Upper lobe of left lung (tissue), 6 donors: ENCODE results near the gene ITGB3BP. TPM values are rescaled to one million over a fixed set of nuclear protein-coding genes. Genes with fewer than 3 reads are reported as not detected.
"Not testable (repeated sequence)": the region's sequence is repeated elsewhere in the genome, so short reads cannot be mapped to it uniquely, and the experiment has no call there.

Experiments
- ATAC-seq, 2 donors: fragments of 200-7000 bp; cut with Tn5 transposase; one replicate each; pipeline ENCODE4 v1.9.1; 2022; ENCODE audit warnings: mild to moderate bottlenecking in 2 of 2, moderate library complexity in 2 of 2; ENCODE audit not compliant: low FRiP score in 2 of 2
- DNase-seq, 2 donors: peaks; one replicate each; pipeline ENCODE4 v3.0.0-alpha.2; 2019 to 2020
- H3K27ac ChIP-seq, 4 donors: fragments of 200-600 bp; sonication (generic); one replicate each; pipeline ENCODE4 v1.5.1; 2016 to 2019
- H3K27me3 ChIP-seq, 4 donors: fragments of 200-600 bp; sonication (generic); one replicate each; pipeline ENCODE4 v1.5.1; 2017 to 2019
- H3K36me3 ChIP-seq, 4 donors: fragments of 200-600 bp; sonication (generic); one replicate each; pipeline ENCODE4 v1.5.1; 2016 to 2019
- H3K4me1 ChIP-seq, 4 donors: fragments of 200-600 bp; sonication (generic); one replicate each; pipeline ENCODE4 v1.5.1; 2018 to 2019
- H3K4me3 ChIP-seq, 4 donors: fragments of 200-600 bp; sonication (generic); one replicate each; pipeline ENCODE4 v1.5.1; 2017 to 2019; ENCODE audit warnings: mild to moderate bottlenecking in 2 of 4, moderate library complexity in 1 of 4
- H3K9me3 ChIP-seq, 4 donors: fragments of 200-600 bp; sonication (generic); one replicate each; pipeline ENCODE4 v1.5.1; 2018 to 2019
- EP300 ChIP-seq, 4 donors: sonication (generic); formaldehyde crosslinking; IDR thresholded peaks; one replicate each; pipeline ENCODE4 v1.5.1; 2017; ENCODE audit warnings: antibody characterized with exemption in 4 of 4, control low read depth in 2 of 4
- POLR2A ChIP-seq, 4 donors: fragments of 450-650 bp; IDR thresholded peaks; one replicate each; pipeline ENCODE4 v1.5.1; 2016 to 2017; ENCODE audit warnings: antibody characterized with exemption in 4 of 4, mild to moderate bottlenecking in 2 of 4
- POLR2AphosphoS5 ChIP-seq, 2 donors: sonication (generic); formaldehyde crosslinking; IDR thresholded peaks; one replicate each; pipeline ENCODE4 v1.5.1; 2017; ENCODE audit warnings: antibody characterized with exemption in 2 of 2
- WGBS, 2 donors: methylation state at CpG; one replicate each; pipeline ENCODE4 v1.1.5; 2017 to 2018; 5-methylcytosine and 5-hydroxymethylcytosine counted together
- total RNA-seq, 6 donors: library from RNA; depleted of rRNA in 4 of 6; stranded (reverse); fragments of >200 nt in 4 of 6; gene quantifications; one replicate each; pipeline versions ENCODE4 v1.1.0 to v1.2.1, GENCODE V29; 2016 to 2021
- TF ChIP-seq, protein P1 (sequence below), 6 experiments: fragments of 450-650 bp in 4 of 6; fragments of 200-600 bp in 2 of 6; sonication (generic) in 2 of 6; IDR thresholded peaks; one replicate each; pipeline ENCODE4 v1.5.1; 2016 to 2019; ENCODE audit warnings: antibody characterized with exemption in 6 of 6
- donor health status: DM: no; HTN: no; CAD: no; lungs with moderate emphysema.
- donor health status: DM: no; HTN: yes; CAD: no; lungs with severe emphysema.

ITGB3BP gene
- total RNA-seq, 6 donors from 2014 or later: 8.2 to 14.7 (median 10.4) TPM

- Histone ChIP-seq H3K36me3 (no peaks in the 10 kb centered on the region), H3K27ac (no peak overlapping the region), H3K9me3 (no peaks in the 10 kb centered on the region), H3K4me1 (no peaks in the 10 kb centered on the region), H3K27me3 (no peaks in the 10 kb centered on the region), H3K4me3 (no peak overlapping the region)
- DNase-seq: no peak
- WGBS, 2 donors: 91 to 98% methylated on average over 2 of the region's 2 CpGs
- TF ChIP-seq, protein P1, sequence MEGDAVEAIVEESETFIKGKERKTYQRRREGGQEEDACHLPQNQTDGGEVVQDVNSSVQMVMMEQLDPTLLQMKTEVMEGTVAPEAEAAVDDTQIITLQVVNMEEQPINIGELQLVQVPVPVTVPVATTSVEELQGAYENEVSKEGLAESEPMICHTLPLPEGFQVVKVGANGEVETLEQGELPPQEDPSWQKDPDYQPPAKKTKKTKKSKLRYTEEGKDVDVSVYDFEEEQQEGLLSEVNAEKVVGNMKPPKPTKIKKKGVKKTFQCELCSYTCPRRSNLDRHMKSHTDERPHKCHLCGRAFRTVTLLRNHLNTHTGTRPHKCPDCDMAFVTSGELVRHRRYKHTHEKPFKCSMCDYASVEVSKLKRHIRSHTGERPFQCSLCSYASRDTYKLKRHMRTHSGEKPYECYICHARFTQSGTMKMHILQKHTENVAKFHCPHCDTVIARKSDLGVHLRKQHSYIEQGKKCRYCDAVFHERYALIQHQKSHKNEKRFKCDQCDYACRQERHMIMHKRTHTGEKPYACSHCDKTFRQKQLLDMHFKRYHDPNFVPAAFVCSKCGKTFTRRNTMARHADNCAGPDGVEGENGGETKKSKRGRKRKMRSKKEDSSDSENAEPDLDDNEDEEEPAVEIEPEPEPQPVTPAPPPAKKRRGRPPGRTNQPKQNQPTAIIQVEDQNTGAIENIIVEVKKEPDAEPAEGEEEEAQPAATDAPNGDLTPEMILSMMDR (IDR thresholded peaks at IDR 0.05): no peak
- no peak for TF ChIP-seq POLR2AphosphoS5 (IDR thresholded peaks at IDR 0.05)
- TF ChIP-seq POLR2A (IDR thresholded peaks at IDR 0.05): no peak
- TF ChIP-seq EP300 (IDR thresholded peaks at IDR 0.05): no peak
- ATAC-seq: no peak
Observed at GRCh38 chr1:63497577-63497976, 25.4 kb downstream of the ITGB3BP start.

DNA sequence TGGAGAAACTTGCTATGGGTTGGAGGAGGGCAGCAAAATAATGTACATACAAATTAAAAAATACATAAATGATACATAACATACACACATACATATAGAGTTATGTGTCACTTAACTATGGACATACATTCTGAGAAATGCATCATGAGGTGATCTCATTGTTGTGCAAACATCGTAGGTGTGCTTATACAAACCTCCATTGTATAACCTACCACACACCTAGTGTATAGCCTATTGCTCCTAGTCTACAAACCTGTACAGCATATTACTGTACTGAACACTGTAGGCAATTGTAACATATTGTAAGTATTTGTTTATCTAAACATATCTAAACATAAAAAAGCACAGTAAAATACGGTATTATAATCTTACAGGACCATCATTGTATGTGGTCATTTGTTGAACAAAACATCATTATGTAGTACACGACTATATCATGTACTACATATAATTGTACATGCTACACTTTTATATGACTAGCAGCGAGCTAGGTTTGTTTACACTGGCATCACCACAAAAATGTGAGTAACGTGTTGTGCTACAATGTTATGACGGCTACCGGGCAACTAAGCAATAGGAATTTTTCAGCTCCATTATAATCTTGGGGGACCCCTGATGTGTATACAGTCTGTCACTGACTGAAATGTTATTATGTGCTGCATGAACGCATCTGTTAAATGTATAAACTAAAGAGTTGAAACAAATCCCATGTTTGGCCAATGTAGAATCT lies 35.5 kb downstream of the ITGB3BP start:
- DNase-seq (no peak), ATAC-seq (no peak)
- H3K36me3 ChIP-seq: no peaks in the 10 kb centered on the region
- 76 to 85% methylated on average over 8 of the region's 8 CpGs for WGBS, 2 donors
- TF ChIP-seq EP300 (IDR thresholded peaks at IDR 0.05) (peak in 1 of 4 donors; percentile 40), POLR2A (IDR thresholded peaks at IDR 0.05) (no peak)
- no peak overlapping the region for H3K27ac ChIP-seq
- no peak overlapping the region for H3K4me3 ChIP-seq
- no peaks in the 10 kb centered on the region for H3K27me3 ChIP-seq
- H3K4me1 ChIP-seq: no peaks in the 10 kb centered on the region
- H3K9me3 ChIP-seq: no peaks in the 10 kb centered on the region

DNA sequence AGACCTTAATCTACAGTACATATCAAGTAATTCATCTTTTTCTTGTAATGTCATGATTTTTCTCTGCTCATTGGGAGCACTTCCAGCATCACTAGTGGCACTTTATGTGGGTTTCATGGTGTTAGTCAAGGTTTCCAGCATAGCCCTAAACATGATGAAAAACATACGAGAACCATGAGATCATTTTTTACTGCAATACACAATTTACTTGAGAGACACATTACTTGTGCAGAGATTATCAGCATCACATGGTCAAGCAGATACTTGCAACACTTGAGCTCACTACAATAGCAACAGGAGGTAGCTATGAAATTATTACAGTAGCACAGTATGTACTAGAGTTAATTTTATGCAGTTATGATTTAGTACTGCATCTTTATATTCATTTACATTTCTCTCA lies 36.4 kb downstream of the ITGB3BP start:
- no peak for DNase-seq
- no peaks in the 10 kb centered on the region for H3K9me3 ChIP-seq
- no peak for TF ChIP-seq EP300 (IDR thresholded peaks at IDR 0.05)
- TF ChIP-seq, protein P1 (IDR thresholded peaks at IDR 0.05): no peak
- TF ChIP-seq POLR2A (IDR thresholded peaks at IDR 0.05): no peak
- no peak for TF ChIP-seq POLR2AphosphoS5 (IDR thresholded peaks at IDR 0.05)
- no peak overlapping the region for H3K4me3 ChIP-seq
- 71 to 78% methylated on average over 1 of the region's 1 CpG for WGBS, 2 donors
- no peaks in the 10 kb centered on the region for H3K36me3 ChIP-seq
- no peak for ATAC-seq
- H3K4me1 ChIP-seq: no peaks in the 10 kb centered on the region
- no peak overlapping the region for H3K27ac ChIP-seq
- H3K27me3 ChIP-seq: no peaks in the 10 kb centered on the region

DNA sequence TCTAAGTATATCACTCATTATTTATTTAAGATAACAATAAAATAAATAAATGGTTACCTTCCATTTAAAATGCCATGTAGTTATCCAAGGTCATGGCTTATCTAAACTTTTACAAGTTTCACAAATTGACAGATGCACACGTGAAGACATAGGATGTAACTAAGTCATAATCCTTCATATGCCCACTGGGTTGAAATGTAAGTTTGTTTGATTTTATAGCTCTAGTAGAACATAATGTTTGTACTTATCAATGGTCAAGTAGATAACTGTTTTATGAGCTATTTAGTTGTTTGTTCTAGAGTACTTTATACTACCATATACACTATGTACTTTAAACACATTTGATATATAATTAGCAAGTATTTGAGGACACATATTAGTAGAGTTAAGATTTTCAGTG lies 43.0 kb downstream of the ITGB3BP start:
- 72 to 83% methylated on average over 1 of the region's 1 CpG for WGBS, 2 donors
- ATAC-seq (no peak), DNase-seq (no peak)
- Histone ChIP-seq H3K27me3 (no peaks in the 10 kb centered on the region), H3K4me3 (no peak overlapping the region), H3K9me3 (no peaks in the 10 kb centered on the region), H3K27ac (no peak overlapping the region), H3K36me3 (no peaks in the 10 kb centered on the region), H3K4me1 (no peaks in the 10 kb centered on the region)
- TF ChIP-seq, protein P1 (IDR thresholded peaks at IDR 0.05): no peak
- TF ChIP-seq EP300 (IDR thresholded peaks at IDR 0.05) (no peak), POLR2A (IDR thresholded peaks at IDR 0.05) (no peak), POLR2AphosphoS5 (IDR thresholded peaks at IDR 0.05) (no peak)

DNA sequence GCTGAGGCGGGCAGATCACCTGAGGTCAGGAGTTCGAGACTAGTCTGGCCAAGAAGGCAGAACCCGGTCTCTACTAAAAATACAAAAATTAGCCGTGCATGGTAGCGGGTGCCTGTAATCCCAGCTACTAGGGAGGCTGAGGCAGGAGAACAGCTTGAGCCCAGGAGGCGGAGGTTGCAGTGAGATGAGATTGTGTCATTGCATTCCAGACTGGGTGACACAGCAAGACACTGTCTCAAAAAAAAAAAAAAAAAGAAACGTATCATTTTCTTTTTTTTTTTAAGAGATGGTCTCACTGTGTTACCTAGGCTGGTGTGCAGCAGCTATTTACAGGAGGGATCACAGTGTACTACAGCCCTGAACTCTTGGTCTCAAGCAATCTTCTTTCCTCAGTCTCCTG lies 47.3 kb downstream of the ITGB3BP start:
- H3K9me3 ChIP-seq: no peaks in the 10 kb centered on the region
- DNase-seq: no peak
- H3K27me3 ChIP-seq: no peaks in the 10 kb centered on the region
- H3K4me1 ChIP-seq: no peaks in the 10 kb centered on the region
- H3K36me3 ChIP-seq: no peaks in the 10 kb centered on the region
- TF ChIP-seq POLR2A (IDR thresholded peaks at IDR 0.05): no peak
- TF ChIP-seq, protein P1 (IDR thresholded peaks at IDR 0.05): no peak
- no peak for TF ChIP-seq EP300 (IDR thresholded peaks at IDR 0.05)
- no peak for TF ChIP-seq POLR2AphosphoS5 (IDR thresholded peaks at IDR 0.05)
- no peak overlapping the region for H3K27ac ChIP-seq
- H3K4me3 ChIP-seq: no peak overlapping the region
- WGBS, 2 donors: 90 to 95% methylated on average over 7 of the region's 7 CpGs
- no peak for ATAC-seq

DNA sequence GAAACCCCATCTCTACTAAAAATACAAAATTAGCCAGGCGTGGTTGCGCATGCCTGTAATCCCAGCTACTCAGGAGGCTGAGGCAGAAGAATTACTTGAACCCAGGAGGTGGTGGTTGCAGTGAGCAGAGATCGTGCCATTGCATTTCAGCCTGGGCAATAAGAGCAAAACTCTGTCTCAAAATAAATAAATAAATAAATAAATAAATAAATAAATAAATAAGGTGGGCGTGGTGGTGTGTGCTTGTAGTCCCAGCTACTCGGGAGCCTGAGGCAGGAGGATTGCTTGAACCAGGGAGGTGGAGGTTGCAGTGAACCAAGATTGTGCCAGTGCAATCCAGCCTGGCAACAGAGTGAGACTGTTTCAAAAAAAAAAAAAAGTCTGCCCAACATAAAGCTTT lies 54.3 kb downstream of the ITGB3BP start:
- not testable (repeated sequence) for H3K36me3 ChIP-seq, ATAC-seq, H3K4me3 ChIP-seq, H3K9me3 ChIP-seq, H3K27ac ChIP-seq, DNase-seq, H3K4me1 ChIP-seq, H3K27me3 ChIP-seq
- 97% methylated on average over 5 of the region's 5 CpGs for WGBS, 2 donors
